Mucosa of descending colon (tissue), 3 donors: ENCODE data around the gene TBL1X. TPM values are rescaled to one million over a fixed set of nuclear protein-coding genes. Genes with fewer than 3 reads are reported as not detected.

ENCODE experiments used
- ATAC-seq: fragments of 200-7000 bp; cut with Tn5 transposase; one replicate; pipeline ENCODE4 v1.9.1; 2020; ENCODE audit warnings: mild to moderate bottlenecking, moderate library complexity
- DNase-seq, 3 donors: peaks; one replicate each; pipeline ENCODE4 v3.0.0-alpha.2; 2020
- H3K36me3 ChIP-seq: fragments of 200-600 bp; one replicate; pipeline ENCODE4 v1.8.0; 2021; ENCODE audit warnings: low read depth, mild to moderate bottlenecking
- H3K4me1 ChIP-seq: fragments of 200-600 bp; one replicate; pipeline ENCODE4 v1.8.0; 2021; ENCODE audit warnings: low read depth, mild to moderate bottlenecking
- H3K4me3 ChIP-seq: fragments of 200-600 bp; one replicate; pipeline ENCODE4 v1.8.0; 2021; ENCODE audit warnings: mild to moderate bottlenecking
- H3K9me3 ChIP-seq: fragments of 200-600 bp; one replicate; pipeline ENCODE4 v1.8.0; 2021; ENCODE audit warnings: mild to moderate bottlenecking
- intact Hi-C, 2 donors: fragments of 100-400 bp; cut with DNase I in 1 of 2; cut with micrococcal nuclease in 1 of 2; formaldehyde crosslinking; loops; one replicate each; pipeline versions ENCODE4 v1.11.0 to v1.11.1; 2022; cut with DNase I, micrococcal nuclease
- total RNA-seq, 3 donors: library from RNA; stranded (reverse); fragmentation: NEBNext Ultra II Directional in 2 of 3; extraction: Animal tissue kit (Norgen Biotek cat#: 25700) in 2 of 3; gene quantifications; one replicate each; pipeline versions ENCODE4 v1.2.1 to v1.2.4, GENCODE V29; 2021 to 2023
- TF ChIP-seq, protein P1 (sequence below): fragments of 200-600 bp; IDR thresholded peaks from one replicate; pipeline ENCODE4 v1.8.0; 2022; ENCODE audit warnings: antibody characterized with exemption, mild to moderate bottlenecking
- donor health status: DM: no; HTN: no; CAD: no; lungs with moderate emphysema.
- donor health status: DM: no; HTN: no; CAD: no.
- donor health status: DM: no; HTN: yes; CAD: no.

The TBL1X gene
- total RNA-seq, 3 donors from 2014 or later = 12.1 to 26.6 (median 16.3) TPM

- Histone ChIP-seq H3K4me3 (no peak overlapping the region), H3K4me1 (no peaks in the 10 kb centered on the region), H3K9me3 (no peaks in the 10 kb centered on the region), H3K36me3 (no peaks in the 10 kb centered on the region)
- intact Hi-C loops = no loop called here
- DNase-seq = no peak
- ATAC-seq = no peak
- TF ChIP-seq, protein P1, sequence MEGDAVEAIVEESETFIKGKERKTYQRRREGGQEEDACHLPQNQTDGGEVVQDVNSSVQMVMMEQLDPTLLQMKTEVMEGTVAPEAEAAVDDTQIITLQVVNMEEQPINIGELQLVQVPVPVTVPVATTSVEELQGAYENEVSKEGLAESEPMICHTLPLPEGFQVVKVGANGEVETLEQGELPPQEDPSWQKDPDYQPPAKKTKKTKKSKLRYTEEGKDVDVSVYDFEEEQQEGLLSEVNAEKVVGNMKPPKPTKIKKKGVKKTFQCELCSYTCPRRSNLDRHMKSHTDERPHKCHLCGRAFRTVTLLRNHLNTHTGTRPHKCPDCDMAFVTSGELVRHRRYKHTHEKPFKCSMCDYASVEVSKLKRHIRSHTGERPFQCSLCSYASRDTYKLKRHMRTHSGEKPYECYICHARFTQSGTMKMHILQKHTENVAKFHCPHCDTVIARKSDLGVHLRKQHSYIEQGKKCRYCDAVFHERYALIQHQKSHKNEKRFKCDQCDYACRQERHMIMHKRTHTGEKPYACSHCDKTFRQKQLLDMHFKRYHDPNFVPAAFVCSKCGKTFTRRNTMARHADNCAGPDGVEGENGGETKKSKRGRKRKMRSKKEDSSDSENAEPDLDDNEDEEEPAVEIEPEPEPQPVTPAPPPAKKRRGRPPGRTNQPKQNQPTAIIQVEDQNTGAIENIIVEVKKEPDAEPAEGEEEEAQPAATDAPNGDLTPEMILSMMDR = no peak
Observed at GRCh38 chrX:9746148-9746888, 281.5 kb downstream of the TBL1X start.

DNA sequence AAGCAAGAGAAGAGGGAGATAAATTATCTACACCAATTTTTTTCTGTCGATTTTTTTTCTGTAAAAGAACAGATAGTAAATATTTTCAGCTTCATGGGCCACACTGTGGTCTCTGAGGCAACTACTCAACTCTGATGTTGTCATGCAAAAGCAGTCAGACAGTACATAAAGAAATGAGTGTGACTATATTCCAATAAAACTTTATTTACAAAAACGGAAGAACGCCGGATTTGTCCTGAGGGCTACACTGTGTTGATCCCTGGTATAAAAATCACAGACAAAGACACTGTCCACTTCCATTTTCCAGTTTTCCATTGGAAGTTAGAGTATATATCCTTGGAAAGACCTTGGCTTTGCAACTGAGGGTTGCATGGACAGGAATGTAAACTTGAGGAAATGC, 282.8 kb downstream of the TBL1X start:
- ATAC-seq (no peak), DNase-seq (no peak)
- Histone ChIP-seq H3K9me3 (no peaks in the 10 kb centered on the region), H3K4me1 (no peaks in the 10 kb centered on the region), H3K36me3 (no peaks in the 10 kb centered on the region), H3K4me3 (no peak overlapping the region)
- intact Hi-C loops = no loop called here
- TF ChIP-seq, protein P1 = no peak

DNA sequence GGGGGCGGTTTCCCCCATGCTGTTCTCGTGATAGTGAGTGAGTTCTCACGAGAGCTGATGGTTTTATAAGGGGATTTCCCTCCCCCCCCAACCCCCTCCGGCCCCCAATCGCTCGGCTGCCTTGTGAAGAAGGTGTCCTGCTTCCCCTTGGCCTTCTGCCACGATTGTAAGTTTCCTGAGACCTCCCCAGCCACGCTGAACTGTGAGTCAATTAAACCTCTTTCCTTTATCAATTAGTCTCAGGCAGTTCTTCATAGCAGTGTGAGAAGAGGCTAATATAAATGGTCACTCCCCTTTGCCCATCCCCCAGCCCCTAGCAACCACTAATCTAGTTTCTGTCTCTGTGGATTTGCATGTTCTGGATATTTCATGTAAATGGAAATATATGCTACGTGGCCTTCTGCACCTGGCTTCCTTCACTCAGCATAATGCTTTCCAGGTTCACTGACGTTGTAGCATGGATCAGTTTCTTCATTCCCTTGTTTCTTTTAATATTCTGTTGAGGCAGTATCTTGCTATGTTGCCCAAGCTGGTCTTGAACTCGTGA, 284.4 kb downstream of the TBL1X start:
- no peak for ATAC-seq

DNA sequence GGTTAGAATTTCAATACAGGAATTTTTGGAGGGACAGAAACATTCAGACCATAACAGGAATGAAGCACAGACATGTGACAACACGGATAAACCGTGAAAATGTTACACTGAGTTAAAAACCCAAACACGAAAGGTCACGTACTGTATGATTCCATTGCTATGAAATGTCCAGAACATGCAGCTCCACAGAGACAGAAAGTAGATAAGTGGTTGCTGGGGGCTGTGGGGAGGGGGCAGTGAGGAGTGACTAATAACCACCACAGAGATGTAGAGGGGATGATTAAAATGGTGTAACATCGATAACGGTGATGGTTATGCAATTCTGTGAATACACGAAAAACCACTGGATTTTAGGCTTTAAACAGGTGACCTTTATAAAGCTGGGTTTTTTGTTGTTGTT, 292.5 kb downstream of the TBL1X start:
- Histone ChIP-seq H3K9me3 (no peaks in the 10 kb centered on the region), H3K4me1 (no peaks in the 10 kb centered on the region), H3K4me3 (no peak overlapping the region), H3K36me3 (no peaks in the 10 kb centered on the region)
- TF ChIP-seq, protein P1 = no peak
- DNase-seq (no peak), ATAC-seq (no peak)
- intact Hi-C loops = no loop called here

More for the DNA sequence above, 284.4 kb downstream of the TBL1X start:
- no peak for DNase-seq
- intact Hi-C loops = no loop called here
- TF ChIP-seq, protein P1 = no peak
- H3K4me3 ChIP-seq = no peak overlapping the region
- no peaks in the 10 kb centered on the region for H3K4me1 ChIP-seq
- no peaks in the 10 kb centered on the region for H3K36me3 ChIP-seq
- H3K9me3 ChIP-seq = no peaks in the 10 kb centered on the region

DNA sequence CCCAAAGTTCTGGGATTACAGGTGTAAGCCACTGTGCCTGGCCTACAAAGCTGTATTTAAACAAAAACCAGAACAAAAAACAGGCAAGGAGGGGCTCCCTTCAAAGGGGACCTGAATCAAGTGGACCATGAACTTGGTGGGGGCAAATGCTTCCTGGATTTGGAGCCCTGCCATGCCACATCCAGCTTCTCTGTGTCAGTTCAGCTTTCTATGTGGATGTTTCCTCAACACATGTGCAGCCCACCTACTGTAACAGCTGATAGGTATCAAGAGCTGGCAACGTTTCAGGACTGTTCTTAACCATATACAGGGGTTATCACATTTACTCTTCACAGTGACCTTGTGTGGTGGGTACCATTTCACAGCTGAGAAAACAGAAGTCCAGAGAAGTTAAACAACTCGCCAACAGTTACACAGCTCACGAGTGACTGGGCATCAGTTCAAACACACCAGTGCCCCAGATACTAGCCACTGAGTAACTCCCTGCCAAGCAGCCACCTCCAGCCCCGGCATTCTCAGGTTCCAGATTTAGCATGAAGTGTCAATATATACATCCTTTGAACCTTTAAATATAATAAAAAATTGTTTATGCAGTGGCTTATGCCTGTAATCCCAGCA, 293.3 kb downstream of the TBL1X start:
- ATAC-seq (no peak), DNase-seq (no peak)
- intact Hi-C loops = no loop called here
- Histone ChIP-seq H3K4me3 (no peak overlapping the region), H3K36me3 (no peaks in the 10 kb centered on the region), H3K4me1 (no peaks in the 10 kb centered on the region), H3K9me3 (no peaks in the 10 kb centered on the region)
- TF ChIP-seq, protein P1 = no peak
